Gastrocnemius medialis (tissue), 4 donors: ENCODE data around the gene RUFY1. TPM values are rescaled to one million over a fixed set of nuclear protein-coding genes. Genes with fewer than 3 reads are reported as not detected.
"Not testable (repeated sequence)": the region's sequence is repeated elsewhere in the genome, so short reads cannot be mapped to it uniquely, and the experiment has no call there.

Experiments
- ATAC-seq, 2 donors: fragments of 150-250 bp; one replicate each; pipeline ENCODE4 v1.9.1; 2016
- DNase-seq, 2 donors: peaks; one replicate each; pipeline ENCODE4 v3.0.0-alpha.2; 2019
- H3K27ac ChIP-seq, 4 donors: fragments of 200-600 bp; sonication (generic); 1 replicate in 1 of 4; 2 replicates in 3 of 4; pipeline ENCODE4 v1.5.1; 2016 to 2018; ENCODE audit warnings: mild to moderate bottlenecking in 2 of 4, moderate library complexity in 1 of 4
- H3K27me3 ChIP-seq, 3 donors: fragments of 200-600 bp; sonication (generic) in 2 of 3; 1 replicate in 1 of 3; 2 replicates in 2 of 3; pipeline versions ENCODE4 v1.5.1 to v1.6.0; 2016 to 2019; ENCODE audit warnings: mild to moderate bottlenecking in 1 of 3, moderate library complexity in 1 of 3
- H3K36me3 ChIP-seq, 2 donors: fragments of 200-600 bp; sonication (generic) in 1 of 2; one replicate each; pipeline ENCODE4 v1.5.1; 2017 to 2018
- H3K4me1 ChIP-seq, 2 donors: fragments of 200-600 bp; sonication (generic) in 1 of 2; one replicate each; pipeline ENCODE4 v1.5.1; 2016 to 2017; ENCODE audit warnings: mild to moderate bottlenecking in 2 of 2
- H3K4me3 ChIP-seq, 4 donors: fragments of 200-600 bp; sonication (generic) in 3 of 4; 1 replicate in 1 of 4; 2 replicates in 3 of 4; pipeline ENCODE4 v1.5.1; 2016 to 2019; ENCODE audit warnings: mild to moderate bottlenecking in 2 of 4
- H3K9me3 ChIP-seq, 3 donors: fragments of 200-600 bp; sonication (generic) in 2 of 3; 1 replicate in 1 of 3; 2 replicates in 2 of 3; pipeline ENCODE4 v1.5.1; 2016 to 2019
- CTCF ChIP-seq, 5 experiments: fragments of 450-650 bp in 3 of 5; fragments of 200-600 bp in 2 of 5; sonication (generic) in 2 of 5; IDR thresholded peaks in 4 of 5; conservative IDR thresholded peaks in 1 of 5; 1 replicate in 4 of 5; 2 replicates in 1 of 5; pipeline ENCODE4 v1.5.1; 2016 to 2019; ENCODE audit warnings: antibody characterized with exemption in 5 of 5, mild to moderate bottlenecking in 3 of 5, moderate library complexity in 3 of 5
- POLR2A ChIP-seq, 2 donors: fragments of 450-650 bp; IDR thresholded peaks; one replicate each; pipeline ENCODE4 v1.6.1; 2017; ENCODE audit warnings: antibody characterized with exemption in 2 of 2, mild to moderate bottlenecking in 2 of 2, moderate library complexity in 2 of 2
- in situ Hi-C, 4 donors: fragments of 200-750 bp; cut with MboI; loops; one replicate each; pipeline versions ENCODE4 v1.15.0 to v1.8.0; 2017; ENCODE audit warnings: low sequenced_read_pairs in 4 of 4
- intact Hi-C: fragments of 100-400 bp; cut with DNase I; formaldehyde crosslinking; loops from one replicate; pipeline ENCODE4 v1.15.1; 2023; ENCODE audit warnings: low total_unique reads
- total RNA-seq, 4 donors: library from RNA; depleted of rRNA; stranded (reverse); fragments of >200 nt; gene quantifications; one replicate each; pipeline versions ENCODE4 v1.1.0 to v1.2.3, GENCODE V29; 2016

Gene RUFY1
- total RNA-seq, 4 donors from 2014 or later: 19.6 to 36.3 (median 26.0) TPM

GRCh38 chr5:179505636-179506261 lies 44.6 kb upstream of the RUFY1 start:
- ATAC-seq: no peak
- intact Hi-C loops (no loop called here), in situ Hi-C loops (no loop called here)
- DNase-seq: no peak
- no peaks in the 10 kb centered on the region for H3K36me3 ChIP-seq
- no peaks in the 10 kb centered on the region for H3K9me3 ChIP-seq
- H3K4me3 ChIP-seq: no peak overlapping the region
- TF ChIP-seq POLR2A (IDR thresholded peaks at IDR 0.05) (no peak), CTCF (IDR thresholded peaks at IDR 0.05 in 4 of 5, conservative IDR thresholded peaks at IDR 0.05 in 1 of 5) (no peak)
- no peak overlapping the region for H3K27ac ChIP-seq
- H3K27me3 ChIP-seq: no peaks in the 10 kb centered on the region
- H3K4me1 ChIP-seq: no peaks in the 10 kb centered on the region

- H3K36me3 ChIP-seq: no peaks in the 10 kb centered on the region
- no peak overlapping the region for H3K4me3 ChIP-seq
- no peak overlapping the region for H3K27ac ChIP-seq
- H3K9me3 ChIP-seq: no peaks in the 10 kb centered on the region
- H3K4me1 ChIP-seq: no peaks in the 10 kb centered on the region
- DNase-seq (no peak), ATAC-seq (no peak)
- intact Hi-C loops: no loop called here
- no peak for TF ChIP-seq POLR2A (IDR thresholded peaks at IDR 0.05)
- no peak for TF ChIP-seq CTCF (IDR thresholded peaks at IDR 0.05 in 4 of 5, conservative IDR thresholded peaks at IDR 0.05 in 1 of 5)
- in situ Hi-C loops: no loop called here
- H3K27me3 ChIP-seq: no peaks in the 10 kb centered on the region
These were observed 41.1 kb upstream of the RUFY1 start for GRCh38 chr5:179509239-179509638.

- no peak for ATAC-seq
- Histone ChIP-seq H3K27ac (no peak overlapping the region), H3K4me3 (no peak overlapping the region), H3K9me3 (no peaks in the 10 kb centered on the region), H3K36me3 (no peaks in the 10 kb centered on the region), H3K27me3 (no peaks in the 10 kb centered on the region), H3K4me1 (no peaks in the 10 kb centered on the region)
- in situ Hi-C loops (no loop called here), intact Hi-C loops (no loop called here)
- no peak for TF ChIP-seq CTCF (IDR thresholded peaks at IDR 0.05 in 4 of 5, conservative IDR thresholded peaks at IDR 0.05 in 1 of 5)
- TF ChIP-seq POLR2A (IDR thresholded peaks at IDR 0.05): no peak
- no peak for DNase-seq
These were observed 40.5 kb upstream of the RUFY1 start for GRCh38 chr5:179509845-179510244.

- no peak overlapping the region for H3K27ac ChIP-seq
- TF ChIP-seq POLR2A (IDR thresholded peaks at IDR 0.05) (no peak), CTCF (IDR thresholded peaks at IDR 0.05 in 4 of 5, conservative IDR thresholded peaks at IDR 0.05 in 1 of 5) (no peak)
- ATAC-seq (no peak), DNase-seq (no peak)
- H3K36me3 ChIP-seq: no peaks in the 10 kb centered on the region
- peaks cover 0 to 6% (median 4%) of the 10 kb centered on the region in 3 donors for H3K27me3 ChIP-seq
- H3K9me3 ChIP-seq: no peaks in the 10 kb centered on the region
- intact Hi-C loops: no loop called here
- H3K4me1 ChIP-seq: no peaks in the 10 kb centered on the region
- H3K4me3 ChIP-seq: no peak overlapping the region
- in situ Hi-C loops: no loop called here
These were observed 37.8 kb upstream of the RUFY1 start for GRCh38 chr5:179512452-179513000.

GRCh38 chr5:179515501-179515900 lies 34.9 kb upstream of the RUFY1 start:
- H3K27me3 ChIP-seq, H3K27ac ChIP-seq, H3K36me3 ChIP-seq, H3K9me3 ChIP-seq, DNase-seq, in situ Hi-C loops, intact Hi-C loops, ATAC-seq, H3K4me3 ChIP-seq, H3K4me1 ChIP-seq: not testable (repeated sequence)
